ENCODE results near the gene F8.
A peak's percentile ranks its signal among the peaks of the same experiment; 100 is the strongest.

The F8 gene

DNA sequence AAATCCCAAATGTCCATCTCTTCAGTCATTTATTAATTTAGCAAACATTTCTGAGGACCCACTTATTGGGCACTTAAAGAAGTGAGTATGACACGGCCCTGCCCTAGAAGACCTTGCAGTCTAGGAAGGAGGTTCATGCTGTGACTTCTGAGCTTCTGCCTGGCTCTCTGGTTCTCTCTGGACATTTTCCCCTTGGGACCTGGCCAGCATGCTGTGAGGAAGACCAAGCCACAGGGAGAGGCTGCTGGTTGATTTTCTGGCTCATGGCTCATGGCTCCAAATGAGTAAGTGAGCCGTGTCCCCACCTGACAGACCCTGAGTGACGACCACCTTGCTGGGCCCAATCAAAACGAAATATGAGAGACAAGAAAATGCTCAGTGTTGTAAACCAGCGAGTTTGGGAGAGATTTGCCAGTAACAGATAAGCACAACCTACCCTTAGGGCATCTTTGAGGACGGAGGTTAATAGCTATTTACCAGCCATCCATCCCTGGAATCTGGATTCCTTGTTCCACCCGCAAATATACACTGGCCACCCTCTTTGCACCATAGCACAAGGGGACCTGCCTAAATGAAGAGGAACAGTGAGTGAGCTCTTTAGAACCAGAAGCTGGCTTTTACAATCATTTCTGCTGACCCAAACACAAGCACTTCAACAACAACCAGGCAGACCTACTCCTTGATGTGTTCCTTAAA is 218.1 kb downstream of the F8 start:
- Histone ChIP-seq H3K27me3 (ENCODE audit: control insufficient read depth, insufficient read depth, low read length) (peaks cover 25% of the 10 kb centered on the region), H3K4me3 (ENCODE audit: low read depth, low read length) (peak overlapping the region; percentile 62), H3K36me3 (ENCODE audit: control insufficient read depth, insufficient read depth, low read length) (no peaks in the 10 kb centered on the region), H3K4me1 (ENCODE audit: control insufficient read depth, insufficient read depth, low read length) (peaks cover 1% of the 10 kb centered on the region), H3K9ac (ENCODE audit: low read depth, low read length) (no peak overlapping the region), H3K9me3 (ENCODE audit: control insufficient read depth, insufficient read depth, low read length) (peaks cover 4% of the 10 kb centered on the region)

DNA sequence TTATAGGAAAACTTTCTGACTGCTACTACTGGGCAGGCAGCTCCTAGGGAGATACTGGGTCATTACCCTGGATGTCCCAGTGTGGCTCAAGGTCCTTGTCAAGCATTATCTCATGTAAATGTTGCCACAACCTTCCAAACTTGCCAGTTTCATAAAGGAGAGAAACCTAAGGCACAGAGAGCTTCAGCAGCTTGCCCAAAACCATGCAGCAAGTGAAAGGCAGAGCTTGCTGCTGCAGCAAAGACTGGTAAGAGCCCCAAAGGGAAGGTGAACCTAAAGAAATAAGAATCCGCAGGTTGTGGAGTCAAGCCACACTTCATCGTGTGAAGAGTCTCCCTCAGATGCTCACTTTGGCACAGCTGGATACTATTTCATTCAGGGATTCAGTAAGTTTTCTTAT is 219.6 kb downstream of the F8 start:
- Histone ChIP-seq H3K9ac (ENCODE audit: low read depth, low read length) (no peak overlapping the region), H3K9me3 (ENCODE audit: control insufficient read depth, insufficient read depth, low read length) (no peaks in the 10 kb centered on the region), H3K4me3 (ENCODE audit: low read depth, low read length) (no peak overlapping the region), H3K27me3 (ENCODE audit: control insufficient read depth, insufficient read depth, low read length) (peaks cover 25% of the 10 kb centered on the region), H3K36me3 (ENCODE audit: control insufficient read depth, insufficient read depth, low read length) (no peaks in the 10 kb centered on the region), H3K4me1 (ENCODE audit: control insufficient read depth, insufficient read depth, low read length) (peaks cover 4% of the 10 kb centered on the region)

DNA sequence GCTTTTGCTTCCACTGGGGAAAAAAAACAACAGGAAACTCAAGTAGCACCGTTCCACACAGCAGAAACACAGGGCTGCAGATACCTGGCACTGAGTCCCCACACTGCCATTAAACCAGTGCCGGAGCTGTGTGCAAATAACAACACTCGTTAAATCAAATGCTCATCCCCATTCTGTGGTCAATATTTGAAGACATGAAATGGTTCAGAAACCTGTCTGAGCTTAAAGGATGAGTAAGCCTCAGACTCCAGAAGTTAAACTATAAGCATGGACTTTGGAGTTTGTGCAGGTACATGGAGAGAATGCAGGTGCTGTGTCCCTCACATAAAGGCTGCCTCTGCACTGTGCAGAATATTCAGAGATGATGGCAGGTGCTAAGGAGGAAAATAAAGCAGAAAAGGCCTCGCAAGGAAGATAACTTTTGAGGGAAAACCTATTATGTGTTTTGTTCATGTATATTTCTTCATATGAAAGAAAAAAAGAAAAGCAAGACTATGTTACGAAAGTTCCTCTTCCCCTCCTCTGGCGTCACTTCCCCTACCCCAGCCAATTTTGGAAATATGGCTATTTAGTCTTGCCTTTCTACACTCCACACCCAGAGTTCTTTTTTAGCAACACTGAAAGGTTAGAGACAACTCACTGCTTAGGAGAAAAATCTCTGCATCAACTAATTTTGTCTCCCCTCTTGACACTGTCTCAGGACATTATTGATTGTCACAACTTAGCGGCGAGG is 221.9 kb downstream of the F8 start:
- H3K4me3 ChIP-seq (ENCODE audit: low read depth, low read length) = no peak overlapping the region
- peaks cover 19% of the 10 kb centered on the region for H3K27me3 ChIP-seq (ENCODE audit: control insufficient read depth, insufficient read depth, low read length)
- H3K9me3 ChIP-seq (ENCODE audit: control insufficient read depth, insufficient read depth, low read length) = no peaks in the 10 kb centered on the region
- H3K4me1 ChIP-seq (ENCODE audit: control insufficient read depth, insufficient read depth, low read length) = peaks cover 4% of the 10 kb centered on the region
- no peak overlapping the region for H3K9ac ChIP-seq (ENCODE audit: low read depth, low read length)
- no peaks in the 10 kb centered on the region for H3K36me3 ChIP-seq (ENCODE audit: control insufficient read depth, insufficient read depth, low read length)

DNA sequence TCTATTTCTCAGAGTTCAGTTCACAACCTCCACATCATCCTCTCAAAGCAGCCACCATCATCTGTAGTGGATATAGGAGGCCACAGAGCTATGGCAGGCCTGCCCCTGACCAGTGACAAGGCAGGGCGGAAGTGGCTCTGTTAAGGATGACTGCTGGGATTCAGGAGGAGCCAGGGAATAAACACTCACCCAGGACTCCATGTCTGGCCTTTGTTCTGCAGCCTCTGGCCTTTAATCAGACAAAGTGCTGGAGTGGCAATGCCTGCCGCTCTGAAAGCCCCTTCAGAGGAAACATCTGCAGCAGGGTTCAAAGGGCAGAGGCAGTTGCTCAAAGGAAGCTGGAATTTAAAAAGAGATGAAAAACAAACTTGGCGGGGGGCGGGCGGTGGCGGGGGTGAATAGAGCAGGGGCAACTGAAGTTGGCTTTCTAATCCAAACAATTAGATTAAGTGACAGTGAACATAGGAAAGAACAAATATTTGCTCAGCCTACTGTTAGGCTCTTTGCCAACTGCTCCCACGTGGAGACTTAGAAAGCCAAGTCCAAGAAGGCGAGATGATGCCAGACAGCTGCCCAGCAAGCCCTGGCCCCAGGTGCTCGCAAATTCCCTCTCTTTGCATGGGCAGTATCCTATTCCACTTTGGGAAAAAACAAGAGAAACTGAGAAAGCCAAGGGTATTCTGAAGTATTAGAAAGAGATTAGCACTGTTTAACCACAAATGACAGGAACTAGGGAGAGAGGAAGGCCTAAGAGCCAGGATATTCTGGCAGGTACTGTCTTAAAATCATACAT is 222.8 kb downstream of the F8 start:
- H3K4me1 ChIP-seq (ENCODE audit: control insufficient read depth, insufficient read depth, low read length) = peaks cover 4% of the 10 kb centered on the region
- peaks cover 19% of the 10 kb centered on the region for H3K27me3 ChIP-seq (ENCODE audit: control insufficient read depth, insufficient read depth, low read length)
- no peak overlapping the region for H3K9ac ChIP-seq (ENCODE audit: low read depth, low read length)

DNA sequence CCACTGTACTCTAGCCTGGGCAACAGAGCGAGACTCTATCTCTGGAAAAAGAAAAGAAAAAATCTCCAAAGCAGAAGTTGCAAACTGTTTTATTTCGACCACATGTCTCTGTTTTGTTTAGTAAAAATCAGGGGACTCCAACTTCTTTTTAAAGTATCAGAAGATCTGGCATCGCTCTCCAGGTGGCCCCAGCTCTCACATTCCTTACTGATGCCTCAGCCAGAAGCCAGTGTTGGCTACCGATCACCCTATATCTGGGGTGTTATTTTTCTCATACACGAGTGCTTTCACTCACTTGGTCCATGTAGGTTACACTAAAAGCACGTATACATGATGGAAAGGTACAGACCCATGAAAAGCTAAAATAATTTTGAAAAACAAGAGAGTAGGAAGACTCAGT is 225.5 kb downstream of the F8 start:
- Histone ChIP-seq H3K27me3 (ENCODE audit: control insufficient read depth, insufficient read depth, low read length) (peaks cover 6% of the 10 kb centered on the region), H3K4me1 (ENCODE audit: control insufficient read depth, insufficient read depth, low read length) (peaks cover 4% of the 10 kb centered on the region), H3K9ac (ENCODE audit: low read depth, low read length) (no peak overlapping the region), H3K36me3 (ENCODE audit: control insufficient read depth, insufficient read depth, low read length) (no peaks in the 10 kb centered on the region), H3K4me3 (ENCODE audit: low read depth, low read length) (no peak overlapping the region), H3K9me3 (ENCODE audit: control insufficient read depth, insufficient read depth, low read length) (no peaks in the 10 kb centered on the region)

More for the DNA sequence above, 222.8 kb downstream of the F8 start:
- Histone ChIP-seq H3K36me3 (ENCODE audit: control insufficient read depth, insufficient read depth, low read length) (no peaks in the 10 kb centered on the region), H3K9me3 (ENCODE audit: control insufficient read depth, insufficient read depth, low read length) (no peaks in the 10 kb centered on the region), H3K4me3 (ENCODE audit: low read depth, low read length) (no peak overlapping the region)

DNA sequence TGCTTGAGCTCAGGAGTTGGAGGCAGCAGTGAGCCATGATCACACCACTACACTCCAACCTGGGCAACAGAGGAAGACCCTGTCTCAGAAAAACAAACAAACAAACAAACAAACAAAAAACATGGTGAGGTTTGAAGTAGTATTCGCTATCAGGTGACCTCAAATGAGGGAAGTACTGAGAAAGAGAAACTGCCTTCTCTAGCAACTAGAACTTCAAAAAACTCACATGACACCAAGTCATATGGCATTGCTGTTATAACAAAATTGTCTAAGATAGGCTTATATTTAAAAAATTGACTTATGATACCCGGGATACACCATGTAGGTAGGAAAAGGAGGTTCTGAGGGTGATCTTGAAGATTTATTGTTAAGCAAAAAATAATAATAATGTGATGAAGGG is 227.5 kb downstream of the F8 start:
- no peak overlapping the region for H3K9ac ChIP-seq (ENCODE audit: low read depth, low read length)
- no peak overlapping the region for H3K4me3 ChIP-seq (ENCODE audit: low read depth, low read length)
- H3K27me3 ChIP-seq (ENCODE audit: control insufficient read depth, insufficient read depth, low read length) = no peaks in the 10 kb centered on the region
- no peaks in the 10 kb centered on the region for H3K9me3 ChIP-seq (ENCODE audit: control insufficient read depth, insufficient read depth, low read length)
- peaks cover 6% of the 10 kb centered on the region for H3K4me1 ChIP-seq (ENCODE audit: control insufficient read depth, insufficient read depth, low read length)
- H3K36me3 ChIP-seq (ENCODE audit: control insufficient read depth, insufficient read depth, low read length) = no peaks in the 10 kb centered on the region

DNA sequence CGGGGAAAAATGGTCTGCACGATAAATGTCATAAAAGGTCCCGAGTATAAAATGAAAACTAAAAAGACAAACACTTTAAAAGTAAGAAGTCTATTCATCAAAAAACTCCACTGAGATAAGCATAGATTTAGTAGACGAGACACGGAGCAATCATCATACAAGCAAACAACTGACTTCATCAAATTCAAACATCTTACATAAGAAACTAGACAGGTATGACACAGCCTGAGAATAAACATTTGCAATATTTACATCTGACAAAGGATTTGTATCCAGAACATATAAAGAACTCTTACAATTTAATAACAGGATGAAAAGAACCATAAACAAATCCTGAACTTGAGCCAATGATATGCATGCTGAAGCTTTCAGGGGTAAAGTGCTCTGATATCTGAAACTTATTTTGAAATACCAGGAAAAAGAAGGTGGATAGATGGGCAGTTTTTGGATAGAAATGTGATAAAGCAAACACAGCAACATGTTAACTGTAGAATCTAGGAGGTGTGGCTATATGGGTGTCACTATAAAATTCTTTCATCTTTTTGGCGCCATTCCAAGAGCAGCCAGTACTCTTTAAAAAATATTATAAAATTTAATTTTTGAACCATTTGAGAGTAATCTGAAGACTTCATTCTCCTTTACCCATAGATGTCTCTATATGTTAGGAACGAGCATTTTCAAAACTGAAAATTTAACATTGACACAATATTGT is 229.3 kb downstream of the F8 start:
- H3K27me3 ChIP-seq (ENCODE audit: control insufficient read depth, insufficient read depth, low read length) = no peaks in the 10 kb centered on the region
- no peak overlapping the region for H3K4me3 ChIP-seq (ENCODE audit: low read depth, low read length)
- no peaks in the 10 kb centered on the region for H3K36me3 ChIP-seq (ENCODE audit: control insufficient read depth, insufficient read depth, low read length)
- H3K9ac ChIP-seq (ENCODE audit: low read depth, low read length) = no peak overlapping the region
- H3K9me3 ChIP-seq (ENCODE audit: control insufficient read depth, insufficient read depth, low read length) = no peaks in the 10 kb centered on the region
- H3K4me1 ChIP-seq (ENCODE audit: control insufficient read depth, insufficient read depth, low read length) = peaks cover 2% of the 10 kb centered on the region

DNA sequence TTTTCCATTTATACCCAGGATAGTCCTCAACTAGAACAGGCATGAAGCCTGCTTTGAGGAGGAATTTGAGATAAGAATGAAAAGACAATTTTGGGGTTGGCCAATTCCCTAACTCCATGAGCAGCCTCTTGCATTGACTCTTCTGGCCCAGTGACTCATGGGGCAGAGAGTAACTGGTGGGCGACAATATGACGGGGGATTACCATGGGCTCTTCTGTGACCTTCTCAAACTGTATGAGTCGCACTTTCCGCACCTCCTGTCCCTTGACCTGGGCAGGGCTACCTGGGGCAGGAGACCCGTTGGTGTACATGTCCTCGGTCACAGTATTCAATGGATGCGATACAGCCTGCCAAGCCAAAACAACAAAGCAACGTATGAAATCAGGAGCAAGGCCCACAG is 230.6 kb downstream of the F8 start:
- no peaks in the 10 kb centered on the region for H3K9me3 ChIP-seq (ENCODE audit: control insufficient read depth, insufficient read depth, low read length)
- H3K27me3 ChIP-seq (ENCODE audit: control insufficient read depth, insufficient read depth, low read length) = no peaks in the 10 kb centered on the region
- peaks cover 2% of the 10 kb centered on the region for H3K4me1 ChIP-seq (ENCODE audit: control insufficient read depth, insufficient read depth, low read length)
- no peaks in the 10 kb centered on the region for H3K36me3 ChIP-seq (ENCODE audit: control insufficient read depth, insufficient read depth, low read length)
- no peak overlapping the region for H3K4me3 ChIP-seq (ENCODE audit: low read depth, low read length)
- no peak overlapping the region for H3K9ac ChIP-seq (ENCODE audit: low read depth, low read length)

DNA sequence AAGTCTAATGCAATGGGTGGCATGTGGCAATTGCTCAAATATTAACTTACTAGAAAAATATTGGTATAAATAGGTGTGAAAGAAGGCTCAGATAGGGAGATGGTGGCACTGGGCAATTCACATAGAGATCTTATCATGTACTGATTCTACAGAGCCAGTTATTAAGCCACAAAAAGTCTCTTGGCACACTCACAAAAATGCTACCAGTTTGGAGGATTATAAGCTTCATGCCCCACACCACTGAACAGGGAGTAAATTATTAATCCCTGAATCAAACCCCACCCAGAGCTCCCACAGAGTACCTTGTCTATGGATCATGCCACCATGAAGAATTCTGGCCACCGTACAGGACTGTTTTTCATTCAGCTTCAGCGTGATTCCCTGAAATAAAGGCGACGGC is 231.1 kb downstream of the F8 start:
- H3K9me3 ChIP-seq (ENCODE audit: control insufficient read depth, insufficient read depth, low read length) = no peaks in the 10 kb centered on the region
- H3K27me3 ChIP-seq (ENCODE audit: control insufficient read depth, insufficient read depth, low read length) = no peaks in the 10 kb centered on the region
- no peaks in the 10 kb centered on the region for H3K36me3 ChIP-seq (ENCODE audit: control insufficient read depth, insufficient read depth, low read length)
- H3K4me3 ChIP-seq (ENCODE audit: low read depth, low read length) = no peak overlapping the region
- H3K4me1 ChIP-seq (ENCODE audit: control insufficient read depth, insufficient read depth, low read length) = peaks cover 2% of the 10 kb centered on the region
- H3K9ac ChIP-seq (ENCODE audit: low read depth, low read length) = no peak overlapping the region
